IPS-11a (cell line): Measurements from ENCODE around the gene SLC18A3.

ENCODE experiments used
- H3K4me3 ChIP-seq: one replicate; pipeline ENCODE4 v1.5.1; 2013; ENCODE audit warnings: low read depth, low read length, control low read depth

The SLC18A3 gene

DNA sequence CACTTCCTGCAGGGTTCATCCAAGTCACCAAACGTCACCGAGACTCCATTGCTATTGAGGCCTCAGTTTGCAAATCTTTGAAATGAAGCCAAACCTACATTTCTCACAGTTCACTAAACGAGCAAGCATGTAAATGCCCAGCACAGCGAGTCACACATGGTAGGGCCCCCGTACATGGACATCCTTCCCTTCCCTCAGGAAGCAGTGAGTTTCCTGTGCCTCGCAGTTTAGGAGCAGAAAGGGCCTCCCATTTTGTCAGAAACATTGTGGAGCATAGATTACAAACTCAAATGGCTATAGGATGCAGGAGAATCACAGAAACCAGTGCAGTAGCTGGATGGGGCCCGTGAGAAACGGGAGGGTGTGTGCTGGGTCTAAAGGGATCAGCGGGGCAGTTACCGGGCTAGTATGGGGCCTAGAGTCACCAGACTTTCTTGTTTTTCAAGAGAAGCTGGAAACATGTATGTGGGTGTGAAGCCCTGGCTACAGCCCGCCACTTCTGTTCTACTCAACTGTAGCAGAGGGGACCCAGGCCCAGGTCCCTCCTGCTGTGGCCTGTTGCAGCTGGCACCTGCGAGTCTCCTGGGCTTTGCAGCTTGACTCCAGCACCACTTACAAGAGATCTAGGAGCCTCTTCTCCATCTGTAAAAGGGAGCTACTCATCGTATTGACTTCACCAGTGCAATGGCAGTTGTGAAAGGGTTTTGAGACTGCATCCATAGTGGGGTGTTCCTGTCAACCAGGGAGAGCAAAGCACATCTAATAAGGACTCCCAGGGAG is 14.2 kb upstream of the SLC18A3 start:
- H3K4me3 ChIP-seq, result no peak overlapping the region

DNA sequence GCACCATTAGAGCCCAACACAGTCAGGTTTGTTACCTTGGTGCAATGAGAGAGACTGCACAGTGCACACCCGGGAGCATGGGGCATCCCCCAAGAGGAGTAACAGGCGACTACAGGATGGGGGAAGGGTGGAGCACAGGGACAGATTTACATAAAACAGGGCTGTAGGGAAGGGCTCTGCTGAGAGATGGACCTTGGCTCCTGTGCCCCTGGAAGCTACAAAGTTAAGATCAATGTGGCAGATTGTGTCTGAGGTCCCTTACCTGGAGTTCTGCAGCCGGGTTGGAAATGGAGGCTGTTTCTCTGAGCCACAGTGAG is 13.7 kb upstream of the SLC18A3 start:
- H3K4me3 ChIP-seq, result no peak overlapping the region

DNA sequence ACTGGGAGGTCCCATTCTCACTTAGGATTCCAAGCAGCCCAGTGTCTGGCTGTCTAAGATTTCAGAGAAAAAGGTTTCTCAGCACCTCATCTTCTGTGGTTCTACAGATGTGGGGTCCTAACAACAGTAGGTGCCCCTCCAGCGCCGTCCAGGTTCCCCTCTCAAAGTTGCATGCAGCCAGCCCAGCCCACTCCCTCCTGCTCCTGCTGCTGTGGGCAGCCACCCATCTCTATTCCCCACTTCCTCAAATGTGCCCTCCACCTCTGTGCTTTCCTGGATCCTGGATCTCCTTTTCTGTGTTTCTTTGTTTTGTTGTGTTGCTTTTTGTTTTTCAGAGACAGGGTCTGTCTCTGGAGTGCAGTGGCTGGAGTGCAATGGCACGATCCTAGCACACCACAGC is 13.3 kb upstream of the SLC18A3 start:
- no peak overlapping the region for H3K4me3 ChIP-seq

DNA sequence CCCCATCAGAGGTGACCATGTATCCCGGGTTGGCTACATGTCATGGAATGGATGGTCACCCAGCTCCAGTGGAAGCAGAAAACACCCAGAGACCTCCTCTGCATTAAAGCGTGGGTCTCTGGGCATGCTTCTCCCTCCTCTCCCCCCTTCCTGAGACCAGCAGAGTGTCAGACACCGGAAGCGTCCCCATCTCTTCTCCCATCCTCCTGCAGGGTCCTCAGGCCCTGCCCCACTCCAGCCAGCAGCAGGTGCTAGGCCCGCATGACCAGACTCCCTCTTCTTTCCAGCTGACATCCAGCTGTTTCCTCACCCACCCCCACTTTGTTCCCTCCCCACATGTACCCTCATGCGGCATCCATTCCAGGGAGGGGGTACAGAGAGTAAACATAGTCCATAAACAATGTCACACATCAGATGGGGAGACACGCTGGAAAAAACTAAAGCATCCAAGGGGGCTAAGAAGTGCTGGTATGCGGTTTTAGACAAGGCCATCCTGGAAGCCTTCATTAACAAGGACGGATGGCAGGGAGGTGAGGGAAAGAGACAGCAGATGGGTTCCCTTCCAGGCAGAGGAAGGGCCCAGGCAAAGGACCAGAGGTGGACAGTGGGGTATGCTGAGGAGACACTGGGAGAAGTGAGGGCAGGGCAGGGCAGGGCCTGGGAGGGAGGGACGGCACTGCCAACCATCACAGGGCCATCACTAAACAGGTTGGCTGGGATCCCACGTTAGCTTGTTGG is 12.5 kb upstream of the SLC18A3 start:
- H3K4me3 ChIP-seq, result no peak overlapping the region

DNA sequence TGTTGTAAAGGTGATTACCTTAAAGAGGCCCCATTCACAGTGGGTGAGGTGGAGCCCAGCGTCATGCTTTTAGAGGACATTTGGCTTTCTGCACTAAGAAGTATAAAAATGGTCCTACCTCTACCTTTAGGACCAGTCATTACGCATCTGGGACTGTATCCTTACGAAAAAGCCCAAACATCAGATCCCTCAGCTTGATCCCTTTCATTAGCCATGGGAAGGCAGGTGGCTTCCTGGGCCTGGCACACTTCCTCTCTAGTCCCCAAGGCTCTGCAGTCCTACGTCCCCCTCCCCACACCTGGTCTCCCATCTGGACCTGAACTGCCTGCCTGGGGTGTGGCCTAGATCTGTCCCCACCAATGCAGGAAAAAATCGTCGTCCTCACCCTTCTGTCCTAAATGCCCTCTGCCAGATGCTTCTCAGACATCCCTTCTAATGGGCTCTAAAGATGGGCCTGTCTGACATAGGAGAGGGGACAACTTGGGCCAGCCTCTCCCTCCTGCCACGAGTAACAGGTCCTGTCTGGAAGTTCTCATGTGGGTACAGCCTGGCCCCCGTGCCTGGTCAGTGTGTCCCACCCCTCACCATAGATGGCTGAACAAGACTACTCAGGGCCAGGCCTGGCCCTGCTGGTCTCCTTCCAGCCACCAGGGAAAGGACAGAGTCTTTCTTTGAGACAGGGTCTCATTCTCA is 11.8 kb upstream of the SLC18A3 start:
- H3K4me3 ChIP-seq, result no peak overlapping the region

DNA sequence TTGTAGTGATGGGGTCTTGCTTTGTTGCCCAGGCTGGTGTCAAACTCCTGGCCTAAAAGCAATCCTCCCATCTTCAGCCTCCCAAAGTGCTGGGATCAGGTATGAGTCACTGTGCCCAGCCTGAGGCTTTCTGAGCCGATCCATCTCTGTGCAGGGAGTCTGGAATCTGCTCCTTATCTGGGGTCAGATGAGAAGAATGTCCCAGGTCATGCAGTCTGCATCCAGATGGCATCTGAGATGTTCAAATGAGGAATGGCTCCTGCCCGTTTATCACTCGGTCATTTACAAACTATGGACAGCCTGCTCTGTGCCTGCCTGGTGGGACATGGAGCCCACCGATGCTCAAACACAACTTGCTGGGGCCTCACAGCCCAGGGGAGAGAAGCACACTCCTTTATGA is 11.1 kb upstream of the SLC18A3 start:
- H3K4me3 ChIP-seq, result no peak overlapping the region

DNA sequence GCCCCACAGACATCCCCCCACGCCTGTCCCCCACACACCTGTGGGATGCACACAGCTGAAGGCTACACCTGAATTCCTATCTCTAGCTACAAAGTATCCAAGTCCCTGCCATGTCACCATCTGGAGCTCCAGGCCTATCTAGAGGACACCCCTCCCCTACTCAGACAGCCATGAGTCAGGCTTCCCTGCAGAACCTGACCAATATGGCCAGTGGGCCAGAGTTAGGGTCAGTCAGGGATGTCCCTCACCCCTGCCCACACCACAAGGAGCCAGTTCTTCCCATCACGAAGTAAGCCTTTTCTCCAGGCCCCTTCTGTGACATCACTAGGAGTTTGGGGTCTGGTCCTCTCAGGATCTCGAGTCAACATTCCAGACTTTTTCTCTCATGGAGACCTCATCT is 10.6 kb upstream of the SLC18A3 start:
- H3K4me3 ChIP-seq, result no peak overlapping the region

DNA sequence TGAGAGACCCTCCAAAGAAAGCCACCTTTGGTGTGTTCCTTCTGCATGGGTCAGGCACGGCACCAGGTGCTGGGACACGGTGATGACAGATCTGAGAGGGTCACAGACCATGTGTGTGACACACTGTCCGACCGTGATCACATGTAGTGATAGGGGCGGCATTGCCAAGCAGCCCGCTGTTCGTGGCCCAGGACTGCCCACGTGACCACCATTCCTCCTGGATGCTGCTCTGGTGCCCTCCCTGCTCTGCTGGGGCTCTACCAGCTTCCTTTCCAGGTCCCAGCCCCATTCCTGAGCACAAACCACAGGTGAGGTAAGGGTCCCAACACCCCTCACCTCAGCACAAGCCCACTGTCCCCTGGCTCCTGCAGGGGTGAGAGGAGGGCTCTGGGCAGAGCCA is 10.1 kb upstream of the SLC18A3 start:
- no peak overlapping the region for H3K4me3 ChIP-seq

DNA sequence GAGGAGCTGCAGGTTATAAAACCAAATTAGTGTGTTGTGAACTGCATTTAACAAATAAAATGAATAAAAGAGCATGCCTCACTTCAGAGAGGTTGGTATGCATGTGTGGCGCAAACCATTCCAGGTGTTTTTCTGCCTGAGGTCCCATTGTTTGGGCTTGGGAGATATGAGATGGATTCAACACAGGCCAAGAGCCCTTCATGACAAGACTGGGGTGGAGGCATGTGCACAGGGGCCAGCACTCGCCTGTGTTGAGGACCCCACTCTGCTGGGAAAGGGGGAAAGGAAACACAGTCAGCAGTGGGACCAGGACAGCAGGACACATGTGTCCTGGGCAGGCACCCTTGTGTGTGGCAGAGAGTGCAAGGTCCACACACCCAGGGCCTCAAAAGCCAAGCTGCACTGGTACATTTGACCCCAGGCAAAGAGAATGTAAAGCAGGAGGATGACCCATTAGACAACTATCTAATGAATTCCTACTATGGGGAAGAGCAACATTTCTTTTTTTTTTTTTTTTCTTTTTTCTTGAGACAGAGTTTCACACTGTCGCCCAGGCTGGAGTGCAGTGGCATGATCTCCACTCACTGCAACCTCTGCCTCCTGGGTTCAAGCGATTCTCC is 9.2 kb upstream of the SLC18A3 start:
- no peak overlapping the region for H3K4me3 ChIP-seq

DNA sequence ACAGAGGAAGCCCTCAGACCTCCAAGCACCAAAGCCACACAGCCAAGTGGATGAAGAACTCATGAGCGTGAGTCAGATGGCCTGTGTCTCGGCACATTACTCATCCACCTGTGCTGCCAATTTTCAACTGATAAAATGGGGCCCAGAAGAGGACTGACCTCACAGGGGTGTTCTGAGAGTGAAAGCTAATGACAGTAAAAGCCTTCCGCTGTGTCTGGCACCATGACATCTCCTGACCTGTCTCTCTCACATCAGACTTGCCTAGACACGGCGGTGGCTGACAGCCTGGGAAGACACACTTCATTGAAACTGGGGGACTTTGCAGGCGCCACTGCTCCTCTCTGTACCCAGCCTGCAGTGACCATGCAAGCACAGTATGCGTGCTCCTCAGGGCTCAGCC is 8.3 kb upstream of the SLC18A3 start:
- H3K4me3 ChIP-seq, result no peak overlapping the region

DNA sequence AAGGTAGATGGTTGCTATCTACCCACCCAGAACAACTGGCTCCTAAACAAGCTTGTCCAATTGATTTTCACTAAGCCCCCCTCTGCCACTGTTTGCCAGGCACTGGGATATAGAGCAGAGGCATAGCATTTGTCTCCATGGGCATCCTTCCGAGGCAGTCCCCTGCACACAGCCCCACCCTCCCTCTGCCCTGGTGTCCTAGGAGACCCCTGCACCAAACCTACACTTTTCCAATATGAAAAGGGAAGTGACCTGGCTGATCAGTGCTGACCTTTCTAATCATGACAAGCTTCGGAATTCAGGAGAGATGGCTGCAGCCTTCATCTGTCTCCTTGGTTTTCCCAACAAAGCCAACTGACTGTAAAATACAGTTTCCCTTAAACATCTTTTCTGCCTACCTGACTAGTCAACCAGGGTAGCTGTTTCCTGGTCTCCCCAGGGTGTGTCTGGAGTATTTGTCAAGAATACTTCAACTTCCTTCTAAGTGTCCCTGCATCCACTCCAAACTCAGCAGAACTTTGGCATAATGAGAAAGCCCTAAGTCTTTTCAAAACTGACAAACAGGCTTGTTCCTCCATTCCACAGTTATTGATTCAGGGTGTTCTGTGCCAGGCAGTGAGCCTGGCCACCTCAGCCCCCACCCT is 7.6 kb upstream of the SLC18A3 start:
- no peak overlapping the region for H3K4me3 ChIP-seq

DNA sequence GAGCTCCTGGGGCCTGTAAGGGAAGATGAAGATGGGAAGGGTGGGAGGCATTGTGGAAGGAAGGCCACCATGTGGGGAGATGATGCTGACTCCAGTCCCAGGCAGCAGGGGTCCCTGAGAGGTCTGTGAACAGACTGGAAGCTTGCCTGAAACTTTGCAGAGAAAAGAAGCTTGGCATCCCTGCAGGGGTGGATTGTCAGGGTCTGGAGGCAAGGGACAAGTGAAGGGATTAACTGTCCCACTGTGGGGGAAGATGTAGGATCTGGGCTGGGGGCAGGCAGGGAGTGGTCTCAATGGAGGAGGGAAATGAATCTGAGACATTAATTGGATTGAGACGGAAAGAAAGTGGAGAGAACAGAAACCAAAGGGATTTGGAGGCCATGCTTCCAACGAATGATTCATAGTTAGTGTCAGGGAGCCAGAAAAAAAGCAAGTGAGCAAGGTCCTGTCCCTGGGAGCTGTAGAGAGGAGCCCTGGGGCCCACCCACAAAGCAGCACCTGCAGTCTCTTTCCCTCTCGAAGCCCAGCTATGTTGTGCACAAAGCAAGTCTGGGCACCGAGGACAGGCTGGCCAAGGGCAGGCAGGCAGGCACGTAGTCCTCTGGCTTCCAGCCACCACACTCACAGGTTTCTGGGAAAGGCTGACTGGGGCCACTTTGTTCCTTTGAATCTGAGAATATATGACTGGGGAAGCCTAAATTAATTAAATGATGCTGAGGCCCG is 4.7 kb upstream of the SLC18A3 start:
- H3K4me3 ChIP-seq, result no peak overlapping the region

DNA sequence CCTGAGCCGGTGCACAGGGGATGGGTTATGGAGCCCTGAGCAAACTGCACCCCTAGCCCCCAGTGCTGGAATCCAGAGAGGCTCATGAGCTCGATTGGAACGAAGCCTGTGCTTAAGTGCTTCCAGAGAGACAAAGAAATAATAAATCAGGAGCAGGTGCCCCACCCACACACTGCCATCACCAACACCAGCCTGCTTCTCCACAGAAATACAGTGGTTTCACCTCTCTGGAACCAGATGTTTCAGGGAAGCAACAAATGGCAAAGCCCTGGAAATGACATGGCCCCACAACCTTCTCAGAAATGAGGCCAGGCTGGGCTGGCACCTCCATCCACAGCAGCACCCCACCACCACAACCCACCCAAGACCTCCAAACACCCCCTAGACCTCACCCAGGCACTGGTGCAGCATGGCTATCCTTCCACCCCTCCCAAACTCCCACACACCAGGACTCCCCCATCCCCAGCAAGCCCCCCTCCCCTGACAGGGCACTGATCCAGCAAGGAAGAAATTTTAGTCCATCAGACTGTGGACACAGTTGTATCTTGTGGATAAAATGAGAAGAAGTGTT is 4.1 kb upstream of the SLC18A3 start:
- H3K4me3 ChIP-seq, result no peak overlapping the region

DNA sequence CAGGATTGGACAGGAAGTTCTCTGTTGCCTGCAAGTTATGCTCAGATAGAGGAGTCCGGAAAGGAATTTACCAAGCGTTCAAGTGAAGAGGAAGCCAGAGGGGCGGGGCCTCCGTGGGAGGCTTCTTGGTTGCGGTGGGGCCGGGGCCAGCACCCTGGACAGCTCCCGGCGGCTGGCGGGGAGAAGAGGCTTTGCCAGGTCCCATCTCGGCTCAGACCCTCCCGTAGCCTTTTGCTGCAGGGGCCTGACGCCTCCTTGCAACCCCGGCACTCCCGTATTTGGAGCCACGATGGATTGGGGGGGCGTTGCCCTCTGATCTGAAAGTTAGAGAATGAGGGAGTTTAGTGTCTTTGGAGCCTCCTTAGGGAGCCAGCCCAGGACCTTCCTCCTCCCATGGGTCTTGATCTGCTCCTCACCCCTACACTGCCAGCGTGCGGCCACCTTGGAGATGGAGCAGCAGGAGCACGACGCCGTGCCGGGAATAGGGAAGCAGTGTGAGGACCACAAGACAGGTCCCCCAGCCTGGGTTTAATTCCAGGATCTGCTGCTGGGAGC is 3.1 kb upstream of the SLC18A3 start:
- H3K4me3 ChIP-seq, result no peak overlapping the region

DNA sequence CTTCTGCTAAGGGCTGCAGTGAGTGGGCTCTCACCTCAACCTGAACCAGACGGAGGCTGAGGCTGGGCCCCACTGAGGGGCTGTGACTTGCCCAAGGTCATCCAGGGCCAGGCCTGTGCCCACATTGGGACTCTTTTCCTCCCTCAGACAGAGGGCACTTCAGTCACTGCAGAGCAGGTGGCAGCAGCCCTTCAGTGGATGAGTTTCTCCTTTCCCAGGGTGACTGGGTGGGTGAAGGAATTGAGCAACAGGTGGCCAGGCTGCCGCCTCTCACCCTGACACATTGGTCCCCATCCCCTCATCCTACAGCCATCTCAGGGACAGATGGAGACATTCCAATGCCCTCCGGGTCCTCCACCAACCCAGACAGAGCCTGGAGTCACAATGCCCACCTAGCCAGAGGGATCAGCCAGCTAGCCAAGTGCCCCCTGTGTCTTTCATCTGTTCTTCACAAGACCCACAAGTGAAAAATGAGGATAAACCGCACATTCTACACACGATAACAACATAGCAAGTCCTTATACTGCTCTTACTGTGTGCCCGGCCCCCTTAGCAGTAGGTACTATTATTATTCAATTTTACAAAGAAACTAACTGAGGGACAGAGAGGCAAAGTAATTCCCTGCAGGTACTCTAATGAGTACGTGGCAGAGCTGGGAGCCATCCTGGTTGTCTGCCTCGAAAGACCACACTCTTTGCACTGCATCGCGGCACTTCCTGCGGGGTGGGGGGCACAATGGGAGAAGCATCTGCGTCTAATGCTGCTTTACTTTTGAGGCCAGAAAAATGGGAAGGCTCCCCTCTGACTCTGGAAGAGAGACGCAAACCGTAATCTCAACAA is 1.7 kb upstream of the SLC18A3 start:
- H3K4me3 ChIP-seq, result peak overlapping the region; percentile 53

DNA sequence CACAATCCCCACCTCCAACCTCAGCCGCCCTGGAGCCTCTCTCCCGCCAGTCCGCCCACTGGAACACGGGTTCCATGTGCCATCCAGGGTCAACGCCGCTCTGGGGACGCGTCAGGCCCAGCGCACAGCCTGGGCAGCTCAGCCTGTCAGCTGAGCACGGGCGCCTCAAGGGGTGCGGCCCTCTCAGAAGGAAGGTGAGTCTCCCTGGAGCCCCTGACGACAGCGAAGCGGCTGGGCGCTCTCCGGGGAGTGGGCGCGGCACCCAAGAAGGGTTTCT is 1.2 kb upstream of the SLC18A3 start:
- H3K4me3 ChIP-seq, result peak overlapping the region; percentile 53

DNA sequence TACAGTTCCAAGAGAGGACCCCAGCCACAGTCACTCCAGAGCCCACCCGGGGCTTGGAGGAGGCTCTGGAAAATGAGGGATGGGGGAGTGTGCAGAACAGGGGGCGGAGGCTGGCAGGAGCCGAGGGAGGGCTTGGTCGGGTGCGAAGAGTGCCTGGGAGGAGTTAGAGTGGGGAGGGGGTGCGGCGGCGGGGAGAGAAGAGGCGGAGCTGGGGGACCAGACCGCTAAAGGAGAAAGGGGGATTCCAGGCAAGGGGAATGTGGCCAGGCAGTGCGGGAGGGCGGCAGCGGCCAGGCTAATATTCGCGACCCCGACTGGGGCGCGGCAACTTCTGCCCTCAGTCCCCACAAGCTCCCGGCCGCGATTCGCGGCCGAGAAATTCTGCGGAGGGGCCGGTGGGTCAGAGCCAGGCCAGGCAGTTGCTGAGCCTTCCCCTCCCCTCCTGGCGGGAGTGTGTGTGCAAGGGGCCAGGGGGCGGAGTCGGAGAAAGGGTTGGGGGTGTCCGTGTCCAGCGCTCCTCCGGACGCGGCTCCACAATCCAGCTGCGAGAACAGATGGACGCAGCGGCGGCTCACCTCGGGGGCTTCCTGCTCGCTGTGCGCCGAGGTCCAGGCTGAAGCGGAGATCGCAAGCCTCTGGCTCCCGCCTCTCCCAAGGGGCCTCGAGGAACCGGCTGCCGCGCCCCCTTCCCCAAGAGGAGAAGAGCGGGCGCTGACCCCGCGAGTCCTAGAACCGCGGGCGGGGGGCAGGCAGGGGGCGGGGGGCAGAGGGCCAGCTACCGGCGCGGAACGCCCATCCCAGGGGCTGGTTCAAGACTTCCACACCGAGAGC is 612 bp upstream of the SLC18A3 start:
- peak overlapping the region; percentile 53 for H3K4me3 ChIP-seq

DNA sequence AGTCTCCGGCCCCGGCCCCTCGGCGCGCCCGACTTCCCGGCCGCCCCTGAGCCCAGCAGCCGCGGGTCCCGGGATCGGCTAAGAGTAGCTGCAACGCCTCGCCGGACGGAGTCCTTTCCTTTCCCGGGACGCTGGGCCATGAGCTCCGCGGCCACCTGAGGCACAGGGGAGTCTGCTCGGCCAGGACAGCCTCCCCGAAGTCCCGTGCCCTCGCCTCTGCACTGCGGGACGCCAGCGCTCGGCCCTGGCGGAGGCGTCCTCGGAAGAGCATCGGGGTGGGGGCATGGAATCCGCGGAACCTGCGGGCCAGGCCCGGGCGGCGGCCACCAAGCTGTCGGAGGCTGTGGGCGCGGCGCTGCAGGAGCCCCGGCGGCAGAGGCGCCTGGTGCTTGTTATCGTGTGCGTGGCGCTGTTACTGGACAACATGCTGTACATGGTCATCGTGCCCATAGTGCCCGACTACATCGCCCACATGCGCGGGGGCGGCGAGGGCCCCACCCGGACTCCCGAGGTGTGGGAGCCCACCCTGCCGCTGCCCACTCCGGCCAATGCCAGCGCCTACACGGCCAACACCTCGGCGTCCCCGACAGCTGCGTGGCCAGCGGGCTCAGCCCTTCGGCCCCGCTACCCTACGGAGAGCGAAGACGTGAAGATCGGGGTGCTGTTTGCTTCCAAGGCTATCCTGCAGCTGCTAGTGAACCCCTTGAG is 502 bp downstream of the SLC18A3 start:
- peak overlapping the region; percentile 20 for H3K4me3 ChIP-seq
